AG10803 (cell line): ENCODE results near the gene FAM171A1.

Experiments
- DNase-seq: peaks from one replicate; pipeline ENCODE4 v3.0.0; 2010; ENCODE audit warnings: low read depth
- H3K4me3 ChIP-seq: 2 replicates; pipeline ENCODE4 v1.5.1; 2011; ENCODE audit warnings: mild to moderate bottlenecking, low read length, control low read depth
- CTCF ChIP-seq: conservative IDR thresholded peaks from 2 replicates; pipeline ENCODE4 v1.5.1; 2011; ENCODE audit warnings: mild to moderate bottlenecking, low read length, control low read depth, inconsistent platforms

Gene FAM171A1

GRCh38 chr10:15387021-15387420 lies 15.9 kb upstream of the FAM171A1 start:
- no peak for TF ChIP-seq CTCF
- no peak for DNase-seq

GRCh38 chr10:15385552-15386455 lies 14.7 kb upstream of the FAM171A1 start:
- no peak overlapping the region for H3K4me3 ChIP-seq
- no peak for TF ChIP-seq CTCF
- no peak for DNase-seq

More at GRCh38 chr10:15387021-15387420, 15.9 kb upstream of the FAM171A1 start:
- H3K4me3 ChIP-seq, result no peak overlapping the region

GRCh38 chr10:15381420-15381819 lies 10.3 kb upstream of the FAM171A1 start:
- no peak for TF ChIP-seq CTCF
- DNase-seq, result no peak
- H3K4me3 ChIP-seq, result no peak overlapping the region

GRCh38 chr10:15379078-15379477 lies 8.0 kb upstream of the FAM171A1 start:
- TF ChIP-seq CTCF, result no peak
- H3K4me3 ChIP-seq, result no peak overlapping the region
- DNase-seq, result no peak

- DNase-seq, result no peak
- no peak overlapping the region for H3K4me3 ChIP-seq
- TF ChIP-seq CTCF, result peak; percentile 12; the same call in 1 of the 2 replicates
These were observed 7.5 kb upstream of the FAM171A1 start for GRCh38 chr10:15378569-15378968.

GRCh38 chr10:15374566-15374965 lies 3.5 kb upstream of the FAM171A1 start:
- no peak for TF ChIP-seq CTCF
- H3K4me3 ChIP-seq, result no peak overlapping the region
- DNase-seq, result no peak

- no peak overlapping the region for H3K4me3 ChIP-seq
- TF ChIP-seq CTCF, result no peak
- no peak for DNase-seq
These were observed 3.1 kb upstream of the FAM171A1 start for GRCh38 chr10:15374156-15374555.
